ENCODE measurements around the gene SMG5.

DNA sequence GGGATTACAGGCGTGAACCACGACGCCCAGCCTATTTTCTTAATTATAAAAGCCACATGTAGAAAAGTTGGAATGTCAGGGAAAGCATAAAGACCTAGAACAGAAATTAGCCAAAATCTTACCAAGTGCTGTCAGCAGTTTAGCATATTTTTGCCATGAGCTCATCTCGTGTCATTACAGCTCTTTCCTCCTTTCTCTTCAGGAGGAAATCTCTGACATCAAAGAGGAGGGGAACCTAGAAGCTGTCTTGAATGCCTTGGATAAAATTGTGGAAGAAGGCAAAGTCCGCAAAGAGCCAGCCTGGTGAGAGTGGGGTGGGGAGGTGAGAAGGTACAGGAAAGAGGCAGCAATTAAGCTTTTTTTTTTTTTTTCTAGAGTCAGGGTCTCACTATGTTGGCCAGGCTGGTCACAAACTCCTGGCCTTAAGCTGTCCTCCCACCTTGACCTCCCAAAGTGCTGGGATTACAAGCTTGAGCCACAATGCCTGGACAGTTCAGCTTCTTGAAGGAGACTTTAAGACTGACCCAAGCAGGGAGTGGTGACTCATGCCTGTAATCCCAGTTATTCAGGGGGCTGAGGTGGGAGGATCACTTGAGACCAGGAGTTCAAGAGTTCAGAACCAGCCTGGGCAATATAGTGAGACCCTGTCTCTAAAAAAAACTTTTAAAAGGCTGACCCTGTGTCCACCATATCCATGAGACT, 49.0 kb downstream of the SMG5 start:
- TF ChIP-seq CTCF (IDR thresholded peaks at IDR 0.05) (no peak), POLR2A (IDR thresholded peaks at IDR 0.05) (no peak)

All from thyroid gland (tissue), 4 donors.